Osteoblast (primary cell): ENCODE results near the gene S100A10. TPM values are rescaled to one million over a fixed set of nuclear protein-coding genes. Genes with fewer than 3 reads are reported as not detected.

ENCODE experiments used
- DNase-seq: peaks from one replicate; pipeline ENCODE4 v3.0.0; 2011; ENCODE audit warnings: low spot score, mixed read lengths; ENCODE audit not compliant: insufficient read length; ENCODE audit errors: missing footprints
- H2AFZ ChIP-seq: 2 replicates; pipeline ENCODE4 v1.6.0; 2011; ENCODE audit warnings: mild to moderate bottlenecking, low read length
- H3K27ac ChIP-seq: 2 replicates; pipeline ENCODE4 v1.5.1; 2011; ENCODE audit warnings: mild to moderate bottlenecking, low read depth, low read length, moderate library complexity
- H3K27me3 ChIP-seq: 2 replicates; pipeline ENCODE4 v1.6.0; 2012; ENCODE audit warnings: mild to moderate bottlenecking, control low read depth, inconsistent platforms, low read length, moderate library complexity; ENCODE audit not compliant: insufficient read depth
- H3K36me3 ChIP-seq: 2 replicates; pipeline ENCODE4 v1.5.1; 2011; ENCODE audit warnings: mild to moderate bottlenecking, low read length, control low read depth, moderate library complexity; ENCODE audit not compliant: insufficient read depth
- H3K4me1 ChIP-seq: 2 replicates; pipeline ENCODE4 v1.5.1; 2011; ENCODE audit warnings: mild to moderate bottlenecking, low read length, control low read depth, moderate library complexity; ENCODE audit not compliant: insufficient read depth
- H3K4me2 ChIP-seq: 2 replicates; pipeline ENCODE4 v1.6.0; 2011; ENCODE audit warnings: mild to moderate bottlenecking, low read length; ENCODE audit not compliant: insufficient read depth
- H3K4me3 ChIP-seq: fragments of 200-600 bp; sonication (generic); 3 replicates; pipeline ENCODE4 v1.5.1; 2012; ENCODE audit warnings: mild to moderate bottlenecking, low read length, inconsistent platforms; ENCODE audit not compliant: insufficient read depth
- H3K79me2 ChIP-seq: 2 replicates; pipeline ENCODE4 v1.6.0; 2012; ENCODE audit warnings: mild to moderate bottlenecking, low read length, control low read depth, inconsistent platforms; ENCODE audit not compliant: insufficient read depth
- H3K9me3 ChIP-seq: 2 replicates; pipeline ENCODE4 v1.5.1; 2011; ENCODE audit warnings: low read depth, low read length, control low read depth
- H4K20me1 ChIP-seq: 2 replicates; pipeline ENCODE4 v1.6.0; 2012; ENCODE audit warnings: mild to moderate bottlenecking, low read length, control low read depth; ENCODE audit not compliant: insufficient read depth
- CTCF ChIP-seq: IDR thresholded peaks from 2 replicates; pipeline ENCODE4 v1.5.1; 2011; ENCODE audit warnings: mild to moderate bottlenecking, low read depth, low read length, moderate library complexity; ENCODE audit errors: extremely low read depth
- total RNA-seq: library from RNA; depleted of rRNA; stranded (reverse); fragments of >200 nt; gene quantifications from 2 replicates; pipeline ENCODE4 v1.2.3, GENCODE V29; 2012

The S100A10 gene
- total RNA-seq, 1 donor: 116 TPM

GRCh38 chr1:151994956-151995355 lies 1.3 kb upstream of the S100A10 start:
- no peaks in the 10 kb centered on the region for H3K27me3 ChIP-seq
- H4K20me1 ChIP-seq: peaks cover 7% of the 10 kb centered on the region
- H3K9me3 ChIP-seq: no peaks in the 10 kb centered on the region
- peak; percentile 91 for DNase-seq
- H3K4me2 ChIP-seq: peak overlapping the region; percentile 13
- peaks cover 17% of the 10 kb centered on the region for H3K79me2 ChIP-seq
- H3K27ac ChIP-seq: no peak overlapping the region
- no peak for TF ChIP-seq CTCF
- H3K36me3 ChIP-seq: no peaks in the 10 kb centered on the region
- no peak overlapping the region for H2AFZ ChIP-seq
- peaks cover 52% of the 10 kb centered on the region for H3K4me1 ChIP-seq
- no peak overlapping the region for H3K4me3 ChIP-seq

- H3K4me3 ChIP-seq: peak overlapping the region; percentile 81
- H3K9me3 ChIP-seq: no peaks in the 10 kb centered on the region
- peak overlapping the region; percentile 73 for H2AFZ ChIP-seq
- no peaks in the 10 kb centered on the region for H3K36me3 ChIP-seq
- H4K20me1 ChIP-seq: peaks cover 10% of the 10 kb centered on the region
- H3K27me3 ChIP-seq: no peaks in the 10 kb centered on the region
- no peak for DNase-seq
- peak overlapping the region; percentile 90 for H3K4me2 ChIP-seq
- peaks cover 19% of the 10 kb centered on the region for H3K79me2 ChIP-seq
- H3K4me1 ChIP-seq: peaks cover 70% of the 10 kb centered on the region
- no peak for TF ChIP-seq CTCF
- H3K27ac ChIP-seq: peak overlapping the region; percentile 64
Observed at GRCh38 chr1:151993084-151993733, 450 bp downstream of the S100A10 start.

- Histone ChIP-seq H3K36me3 (no peaks in the 10 kb centered on the region), H3K4me2 (peak overlapping the region; percentile 90), H3K4me1 (peaks cover 75% of the 10 kb centered on the region), H3K9me3 (no peaks in the 10 kb centered on the region), H3K79me2 (peaks cover 24% of the 10 kb centered on the region), H4K20me1 (peaks cover 10% of the 10 kb centered on the region), H2AFZ (peak overlapping the region; percentile 73), H3K27ac (peak overlapping the region; percentile 64), H3K27me3 (no peaks in the 10 kb centered on the region), H3K4me3 (peak overlapping the region; percentile 81)
- DNase-seq: peak; percentile 80
- TF ChIP-seq CTCF: no peak
Observed at GRCh38 chr1:151992303-151993083, 1.2 kb downstream of the S100A10 start.

- Histone ChIP-seq H3K27ac (peak overlapping the region; percentile 64), H3K4me2 (peak overlapping the region; percentile 90), H3K4me1 (peaks cover 70% of the 10 kb centered on the region), H3K9me3 (no peaks in the 10 kb centered on the region), H4K20me1 (peaks cover 10% of the 10 kb centered on the region), H3K4me3 (peak overlapping the region; percentile 81), H3K27me3 (no peaks in the 10 kb centered on the region), H2AFZ (no peak overlapping the region), H3K36me3 (no peaks in the 10 kb centered on the region), H3K79me2 (peaks cover 28% of the 10 kb centered on the region)
- no peak for TF ChIP-seq CTCF
- no peak for DNase-seq
Observed at GRCh38 chr1:151991663-151992302, 1.9 kb downstream of the S100A10 start.
